ENCODE measurements around the gene RRAS.

RRAS gene

DNA sequence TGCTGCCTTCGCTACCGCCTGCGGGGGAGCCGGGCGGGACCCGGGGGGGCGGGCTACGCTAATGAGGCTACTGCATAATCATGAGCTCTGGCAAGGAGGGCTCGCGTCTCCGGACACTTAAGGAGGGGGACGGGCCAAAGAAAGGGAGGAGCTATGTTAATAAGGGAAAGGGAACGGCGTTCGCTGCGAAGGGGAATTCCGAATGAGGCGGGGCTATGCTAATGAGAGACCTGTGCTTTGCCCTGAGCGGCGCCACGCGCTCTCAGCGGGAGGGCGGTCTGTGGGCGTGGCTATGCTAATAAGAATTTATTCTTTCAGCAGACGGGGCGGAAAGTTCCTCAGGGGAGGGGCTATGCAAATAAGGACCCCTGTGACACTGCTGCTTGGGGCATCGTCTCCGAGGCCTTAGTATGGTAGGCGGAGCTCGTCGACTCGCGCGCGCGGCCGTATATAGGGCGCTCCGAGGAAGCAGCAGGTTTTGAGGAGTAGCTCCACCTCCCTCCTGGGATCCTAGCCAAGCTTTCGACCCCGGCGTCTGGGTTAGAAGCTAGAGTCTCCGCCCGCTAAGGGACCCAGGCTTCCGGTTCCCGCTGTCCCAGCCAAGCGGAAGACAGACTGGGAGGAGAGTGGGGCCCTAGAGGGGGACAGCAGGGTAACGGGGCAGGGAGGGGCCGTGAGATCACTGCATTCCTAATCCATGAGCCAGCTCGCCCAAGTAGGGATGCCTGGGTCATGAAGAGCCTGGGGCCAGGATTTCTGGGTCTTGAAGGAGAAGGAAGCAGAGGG lies at the start of gene RRAS:
Gene RRAS, minus strand, starts transcription at position 31 of the 786 bp plus-strand sequence. CDS start 45 bp downstream, outside the sequence.
- Histone ChIP-seq H2AFZ (ENCODE audit: low read length) (peak within 1 kb of the TSS; percentile 60), H3K4me3 (ENCODE audit: low read length) (peak within 1 kb of the TSS; percentile 81), H4K20me1 (ENCODE audit: insufficient read depth, low read length) (no peaks in the 10 kb centered on the region), H3K27me3 (replicated peaks; ENCODE audit: insufficient read depth, low read length) (0 out of 2 replicates have a peak, but pooled peaks cover 8% of the 10 kb centered on the region), H3K4me1 (ENCODE audit: low read length) (peaks cover 13% of the 10 kb centered on the region), H3F3A (ENCODE audit: insufficient read depth, low read length) (peaks cover 11% of the 10 kb centered on the region), H3K9me3 (replicated peaks; ENCODE audit: insufficient read depth, low read length) (no peaks in the 10 kb centered on the region), H3K9me2 (replicated peaks; ENCODE audit: insufficient read depth, low read length) (no peaks in the 10 kb centered on the region), H3K4me2 (ENCODE audit: low read depth, low read length) (peak within 1 kb of the TSS; percentile 93), H3K79me2 (ENCODE audit: low read length) (peaks cover 32% of the 10 kb centered on the region), H3K36me3 (replicated peaks; ENCODE audit: insufficient read depth, low read length) (no peaks in the 10 kb centered on the region), H3K27ac (ENCODE audit: low read length) (peak within 1 kb of the TSS; percentile 95), H3K9ac (ENCODE audit: low read length) (peak within 1 kb of the TSS; percentile 95)
- peak; percentile 99 for DNase-seq
- TF ChIP-seq, protein P1, sequence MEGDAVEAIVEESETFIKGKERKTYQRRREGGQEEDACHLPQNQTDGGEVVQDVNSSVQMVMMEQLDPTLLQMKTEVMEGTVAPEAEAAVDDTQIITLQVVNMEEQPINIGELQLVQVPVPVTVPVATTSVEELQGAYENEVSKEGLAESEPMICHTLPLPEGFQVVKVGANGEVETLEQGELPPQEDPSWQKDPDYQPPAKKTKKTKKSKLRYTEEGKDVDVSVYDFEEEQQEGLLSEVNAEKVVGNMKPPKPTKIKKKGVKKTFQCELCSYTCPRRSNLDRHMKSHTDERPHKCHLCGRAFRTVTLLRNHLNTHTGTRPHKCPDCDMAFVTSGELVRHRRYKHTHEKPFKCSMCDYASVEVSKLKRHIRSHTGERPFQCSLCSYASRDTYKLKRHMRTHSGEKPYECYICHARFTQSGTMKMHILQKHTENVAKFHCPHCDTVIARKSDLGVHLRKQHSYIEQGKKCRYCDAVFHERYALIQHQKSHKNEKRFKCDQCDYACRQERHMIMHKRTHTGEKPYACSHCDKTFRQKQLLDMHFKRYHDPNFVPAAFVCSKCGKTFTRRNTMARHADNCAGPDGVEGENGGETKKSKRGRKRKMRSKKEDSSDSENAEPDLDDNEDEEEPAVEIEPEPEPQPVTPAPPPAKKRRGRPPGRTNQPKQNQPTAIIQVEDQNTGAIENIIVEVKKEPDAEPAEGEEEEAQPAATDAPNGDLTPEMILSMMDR (IDR thresholded peaks at IDR 0.05; ENCODE audit: low read length): no peak
- TF ChIP-seq EZH2phosphoT487 (IDR thresholded peaks at IDR 0.05; ENCODE audit: low read length): no peak
- no peak for TF ChIP-seq EZH2 (optimal IDR thresholded peaks at IDR 0.05; ENCODE audit: low read depth, low read length)

DNA sequence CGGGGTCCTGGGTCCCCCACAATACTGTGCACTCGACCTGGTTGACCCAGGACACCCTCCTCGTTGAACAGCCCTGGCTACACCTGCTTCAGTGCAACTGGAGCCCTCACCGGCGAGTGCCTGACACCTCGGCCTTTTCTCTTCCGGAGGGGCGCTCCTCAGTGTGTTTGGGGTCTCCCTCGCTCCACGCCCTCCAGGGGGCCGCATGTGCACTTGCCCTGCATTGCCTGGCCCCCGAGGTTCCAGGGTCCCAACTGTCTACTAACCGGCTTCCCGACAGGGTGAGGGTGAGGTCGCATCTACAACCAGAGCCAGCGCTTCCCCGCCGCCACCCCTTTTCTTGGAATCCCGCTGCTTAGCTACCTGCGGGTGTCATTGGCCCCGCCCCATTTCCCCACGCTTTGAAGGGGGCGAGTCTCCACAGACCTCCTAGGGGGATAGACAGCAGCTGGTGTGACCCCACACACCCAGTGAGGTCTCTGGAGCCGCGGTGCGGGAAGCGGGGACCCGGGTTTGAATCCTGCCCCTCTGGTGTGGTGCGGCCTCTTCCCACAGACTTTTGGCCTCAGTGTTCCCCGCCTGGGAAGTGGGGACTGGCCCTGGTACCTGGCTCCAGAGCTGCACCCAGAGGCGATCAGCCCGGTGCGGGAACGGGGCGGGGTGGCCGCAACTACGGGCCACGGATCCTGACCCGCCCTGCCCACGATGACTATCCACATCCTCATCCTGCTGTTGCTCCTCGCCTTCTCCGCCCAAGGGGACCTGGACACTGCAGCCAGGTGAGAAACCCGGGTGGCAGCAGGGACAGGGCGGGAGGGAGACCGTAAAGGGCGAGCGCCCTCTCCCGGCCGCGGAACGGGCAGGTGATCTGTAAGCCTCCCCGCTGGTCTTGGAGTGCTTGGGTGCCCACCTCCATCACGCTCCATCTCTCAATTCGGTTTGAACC lies 49.5 kb upstream of the RRAS start, which contains the start of gene ADM5:
Gene ADM5, plus strand, starts transcription at position 462 of the 946 bp plus-strand sequence. Its CDS starts 244 bp downstream, at position 706.
- no peak for DNase-seq
- Histone ChIP-seq H3F3A (ENCODE audit: insufficient read depth, low read length) (peaks cover 6% of the 10 kb centered on the region; the same call in 1 of the 2 replicates), H3K9me2 (replicated peaks; ENCODE audit: insufficient read depth, low read length) (no peaks in the 10 kb centered on the region), H3K36me3 (replicated peaks; ENCODE audit: insufficient read depth, low read length) (no peaks in the 10 kb centered on the region; the same call in 1 of the 2 replicates), H3K4me3 (ENCODE audit: low read length) (no peak within 1 kb of the TSS), H2AFZ (ENCODE audit: low read length) (no peak within 1 kb of the TSS), H3K27me3 (replicated peaks; ENCODE audit: insufficient read depth, low read length) (peaks cover 10% of the 10 kb centered on the region), H3K79me2 (ENCODE audit: low read length) (no peaks in the 10 kb centered on the region), H3K4me1 (ENCODE audit: low read length) (no peaks in the 10 kb centered on the region), H3K9ac (ENCODE audit: low read length) (no peak within 1 kb of the TSS), H3K27ac (ENCODE audit: low read length) (no peak within 1 kb of the TSS), H3K9me3 (replicated peaks; ENCODE audit: insufficient read depth, low read length) (no peaks in the 10 kb centered on the region), H3K4me2 (ENCODE audit: low read depth, low read length) (no peak within 1 kb of the TSS), H4K20me1 (ENCODE audit: insufficient read depth, low read length) (no peaks in the 10 kb centered on the region)
- TF ChIP-seq, protein P1 (IDR thresholded peaks at IDR 0.05; ENCODE audit: low read length): no peak
- TF ChIP-seq EZH2 (optimal IDR thresholded peaks at IDR 0.05; ENCODE audit: low read depth, low read length): no peak
- no peak for TF ChIP-seq EZH2phosphoT487 (IDR thresholded peaks at IDR 0.05; ENCODE audit: low read length)

DNA sequence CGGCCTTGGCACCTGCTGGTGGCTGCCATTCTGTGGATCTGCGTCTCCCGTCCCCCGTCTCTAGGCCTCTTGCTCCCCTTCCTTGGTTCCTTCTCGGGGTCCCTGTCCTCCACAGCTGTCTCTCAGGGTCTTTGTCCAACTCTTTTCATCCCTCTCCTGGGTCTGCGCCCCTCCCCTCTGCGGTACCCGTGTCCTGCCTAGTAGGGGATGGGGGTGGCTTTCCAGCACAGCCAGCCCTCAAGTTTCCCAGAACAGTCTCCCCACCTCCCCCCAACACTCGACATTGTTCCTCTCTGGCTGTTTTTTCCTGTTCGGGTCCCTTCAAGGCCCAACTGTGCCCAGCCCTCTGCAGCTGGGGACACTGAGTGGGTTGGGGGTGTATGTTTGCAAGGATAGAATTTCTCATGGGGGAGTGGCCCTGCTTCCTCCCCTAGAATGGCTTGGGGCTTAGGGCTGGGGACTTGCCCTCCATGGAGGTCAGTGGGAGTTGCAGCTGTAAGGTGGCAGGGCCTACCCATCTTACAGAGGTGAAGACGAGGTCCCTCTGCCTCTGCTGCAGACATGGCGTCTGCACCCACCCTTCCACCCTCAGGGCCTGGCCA lies 48.7 kb upstream of the RRAS start:
- Histone ChIP-seq H3K4me3 (ENCODE audit: low read length) (no peak overlapping the region), H3K79me2 (ENCODE audit: low read length) (peaks cover 6% of the 10 kb centered on the region), H3K27me3 (replicated peaks; ENCODE audit: insufficient read depth, low read length) (peaks cover 10% of the 10 kb centered on the region), H3K36me3 (replicated peaks; ENCODE audit: insufficient read depth, low read length) (no peaks in the 10 kb centered on the region; the same call in none of the 2 replicates), H3K9me2 (replicated peaks; ENCODE audit: insufficient read depth, low read length) (no peaks in the 10 kb centered on the region), H3K27ac (ENCODE audit: low read length) (no peak overlapping the region), H3K4me1 (ENCODE audit: low read length) (no peaks in the 10 kb centered on the region), H3K4me2 (ENCODE audit: low read depth, low read length) (no peak overlapping the region), H4K20me1 (ENCODE audit: insufficient read depth, low read length) (no peaks in the 10 kb centered on the region), H3K9ac (ENCODE audit: low read length) (no peak overlapping the region), H2AFZ (ENCODE audit: low read length) (no peak overlapping the region), H3F3A (ENCODE audit: insufficient read depth, low read length) (peaks cover 6% of the 10 kb centered on the region; the same call in 1 of the 2 replicates), H3K9me3 (replicated peaks; ENCODE audit: insufficient read depth, low read length) (no peaks in the 10 kb centered on the region)
- TF ChIP-seq, protein P1 (IDR thresholded peaks at IDR 0.05; ENCODE audit: low read length): no peak
- TF ChIP-seq EZH2 (optimal IDR thresholded peaks at IDR 0.05; ENCODE audit: low read depth, low read length) (no peak), EZH2phosphoT487 (IDR thresholded peaks at IDR 0.05; ENCODE audit: low read length) (no peak)
- no peak for DNase-seq
